Measurements from ENCODE around the gene TSC1. TPM values are rescaled to one million over a fixed set of nuclear protein-coding genes. Genes with fewer than 3 reads are reported as not detected.
A peak's percentile ranks its signal among the peaks of the same experiment; 100 is the strongest.
"Not testable (repeated sequence)": the region's sequence is repeated elsewhere in the genome, so short reads cannot be mapped to it uniquely, and the experiment has no call there.

Gene TSC1
- total and polyA plus RNA-seq, 2 donors from 2014 or later: 13.1 to 45.4 TPM

DNA sequence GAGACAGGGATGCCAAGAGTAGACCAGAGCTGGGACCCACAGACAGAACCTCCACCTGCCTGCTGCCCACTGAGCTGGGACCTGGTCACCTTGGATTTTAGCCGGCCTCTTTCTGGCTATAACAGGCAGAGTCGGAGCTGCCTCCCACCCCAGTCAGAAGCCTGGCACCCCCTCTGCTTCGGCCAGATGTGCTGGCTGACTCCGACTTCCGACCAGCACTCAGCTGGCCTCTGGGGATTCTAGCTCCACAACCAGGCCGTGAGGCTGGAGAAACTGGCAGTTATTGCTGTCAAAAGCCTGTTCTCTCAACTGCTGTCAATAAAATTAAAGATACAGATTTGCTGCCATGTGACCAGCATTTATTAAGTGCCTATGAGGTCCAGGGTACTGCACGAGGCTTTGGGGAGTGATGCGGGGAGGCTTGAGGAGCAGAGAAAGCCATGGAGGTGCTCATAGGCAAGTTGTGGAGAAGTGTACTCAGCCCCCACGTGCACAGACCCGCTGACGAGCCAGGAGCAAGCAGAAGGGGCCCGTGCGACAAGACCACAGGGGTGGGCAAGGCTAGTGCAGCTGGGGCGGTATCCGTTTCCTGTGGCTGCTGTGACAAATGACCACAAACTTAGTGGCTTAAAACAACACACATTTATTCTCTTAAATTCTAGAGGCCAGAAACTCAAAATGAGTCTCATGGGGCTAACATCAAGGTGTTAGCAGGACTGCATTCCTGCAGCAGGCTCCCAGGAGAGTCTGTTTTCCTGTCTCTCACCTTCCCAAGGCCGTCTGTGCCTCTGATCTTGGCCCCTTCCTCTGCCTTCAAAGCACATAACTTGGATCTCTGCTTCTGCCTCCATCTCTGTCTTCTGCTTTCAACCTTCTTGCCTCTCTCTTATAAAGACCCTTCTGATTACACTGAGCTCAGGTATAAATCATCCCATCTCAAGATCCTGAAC lies 47.2 kb upstream of the TSC1 start:
- DNase-seq (peak in 1 of 5 donors; percentile 47), FAIRE-seq (no peak)
- Histone ChIP-seq H3K27me3 (ENCODE audit: control insufficient read depth, insufficient read depth, low read length) (no peaks in the 10 kb centered on the region), H3K36me3 (ENCODE audit: control insufficient read depth in 2 of 3, insufficient read depth in 3 of 3, low read length in 3 of 3) (no peaks in the 10 kb centered on the region), H3K4me1 (ENCODE audit: control insufficient read depth in 2 of 3, insufficient read depth in 2 of 3, low read depth in 1 of 3, low read length in 3 of 3) (no peaks in the 10 kb centered on the region), H3K4me3 (ENCODE audit: low read length in 3 of 3) (no peak overlapping the region), H3K9me3 (ENCODE audit: control insufficient read depth in 2 of 3, insufficient read depth in 1 of 3, low read length in 3 of 3) (no peaks in the 10 kb centered on the region), H3K9ac (ENCODE audit: low read length in 3 of 3) (no peak overlapping the region), H3K27ac (ENCODE audit: low read depth in 2 of 2, low read length in 2 of 2) (no peak overlapping the region)
- TF ChIP-seq CTCF (IDR thresholded peaks at IDR 0.05; ENCODE audit: borderline replicate concordance, extremely low read depth, insufficient read depth): no peak
- intact Hi-C loops (cut with DNase I): no loop called here

GRCh38 chr9:132990781-132991180 lies 46.4 kb upstream of the TSC1 start:
- Histone ChIP-seq H3K4me1 (ENCODE audit: control insufficient read depth in 2 of 3, insufficient read depth in 2 of 3, low read depth in 1 of 3, low read length in 3 of 3) (no peaks in the 10 kb centered on the region), H3K27ac (ENCODE audit: low read depth in 2 of 2, low read length in 2 of 2) (no peak overlapping the region), H3K36me3 (ENCODE audit: control insufficient read depth in 2 of 3, insufficient read depth in 3 of 3, low read length in 3 of 3) (no peaks in the 10 kb centered on the region), H3K27me3 (ENCODE audit: control insufficient read depth, insufficient read depth, low read length) (no peaks in the 10 kb centered on the region), H3K4me3 (ENCODE audit: low read length in 3 of 3) (no peak overlapping the region), H3K9me3 (ENCODE audit: control insufficient read depth in 2 of 3, insufficient read depth in 1 of 3, low read length in 3 of 3) (no peaks in the 10 kb centered on the region), H3K9ac (ENCODE audit: low read length in 3 of 3) (no peak overlapping the region)
- no peak for FAIRE-seq
- TF ChIP-seq CTCF (IDR thresholded peaks at IDR 0.05; ENCODE audit: borderline replicate concordance, extremely low read depth, insufficient read depth): no peak
- intact Hi-C loops (cut with DNase I): no loop called here
- peak in 1 of 5 donors; percentile 33 for DNase-seq

GRCh38 chr9:132989998-132990557 lies 45.7 kb upstream of the TSC1 start:
- H3K9ac ChIP-seq (ENCODE audit: low read length in 3 of 3); H3K4me1 ChIP-seq (ENCODE audit: control insufficient read depth in 2 of 3, insufficient read depth in 2 of 3, low read depth in 1 of 3, low read length in 3 of 3); FAIRE-seq; H3K9me3 ChIP-seq (ENCODE audit: control insufficient read depth in 2 of 3, insufficient read depth in 1 of 3, low read length in 3 of 3); H3K4me3 ChIP-seq (ENCODE audit: low read length in 3 of 3); H3K27me3 ChIP-seq (ENCODE audit: control insufficient read depth, insufficient read depth, low read length); H3K27ac ChIP-seq (ENCODE audit: low read depth in 2 of 2, low read length in 2 of 2); H3K36me3 ChIP-seq (ENCODE audit: control insufficient read depth in 2 of 3, insufficient read depth in 3 of 3, low read length in 3 of 3); intact Hi-C loops (cut with DNase I): not testable (repeated sequence)
- DNase-seq: peak in 1 of 5 donors; percentile 29

DNA sequence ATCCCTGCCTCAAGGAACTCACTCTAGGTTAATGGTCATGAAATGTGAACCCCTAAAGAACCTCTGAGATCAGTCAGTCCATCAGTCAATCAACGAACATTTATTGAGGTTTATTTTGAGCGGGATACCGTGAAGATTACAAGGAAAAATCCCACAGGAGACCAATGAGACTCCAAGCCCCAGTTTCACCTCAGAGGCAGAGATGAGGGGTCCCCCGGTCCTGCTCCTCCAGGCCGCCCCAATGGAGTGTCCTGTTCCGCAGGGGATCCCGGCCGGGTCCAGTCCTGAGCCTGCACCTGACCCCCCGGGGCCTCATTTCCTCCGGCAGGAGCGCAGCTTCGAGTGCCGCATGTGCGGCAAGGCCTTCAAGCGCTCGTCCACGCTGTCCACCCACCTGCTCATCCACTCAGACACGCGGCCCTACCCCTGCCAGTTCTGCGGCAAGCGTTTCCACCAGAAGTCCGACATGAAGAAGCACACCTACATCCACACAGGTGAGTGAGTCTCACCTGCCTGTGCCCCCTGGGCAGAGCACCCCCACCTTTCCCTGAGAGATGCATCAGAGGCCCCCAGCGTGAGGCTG lies 45.1 kb upstream of the TSC1 start:
- DNase-seq (peak in 1 of 5 donors; percentile 76), FAIRE-seq (no peak)
- no peaks in the 10 kb centered on the region for H3K9me3 ChIP-seq (ENCODE audit: control insufficient read depth in 2 of 3, insufficient read depth in 1 of 3, low read length in 3 of 3)
- no peaks in the 10 kb centered on the region for H3K36me3 ChIP-seq (ENCODE audit: control insufficient read depth in 2 of 3, insufficient read depth in 3 of 3, low read length in 3 of 3)
- H3K4me1 ChIP-seq (ENCODE audit: control insufficient read depth in 2 of 3, insufficient read depth in 2 of 3, low read depth in 1 of 3, low read length in 3 of 3): no peaks in the 10 kb centered on the region
- intact Hi-C loops (cut with DNase I): no loop called here
- H3K27ac ChIP-seq (ENCODE audit: low read depth in 2 of 2, low read length in 2 of 2): no peak overlapping the region
- H3K9ac ChIP-seq (ENCODE audit: low read length in 3 of 3): no peak overlapping the region
- no peak overlapping the region for H3K4me3 ChIP-seq (ENCODE audit: low read length in 3 of 3)
- H3K27me3 ChIP-seq (ENCODE audit: control insufficient read depth, insufficient read depth, low read length): no peaks in the 10 kb centered on the region
- TF ChIP-seq CTCF (IDR thresholded peaks at IDR 0.05; ENCODE audit: borderline replicate concordance, extremely low read depth, insufficient read depth): no peak
